Femur (tissue), 1 donor: ENCODE measurements around the gene CNIH2.
"Not testable (repeated sequence)": the region's sequence is repeated elsewhere in the genome, so short reads cannot be mapped to it uniquely, and the experiment has no call there.

ENCODE experiments used
- DNase-seq: peaks from one replicate; pipeline ENCODE4 v3.0.0-alpha.2; 2017

CNIH2 gene

GRCh38 chr11:66292543-66293332 lies 14.8 kb downstream of the CNIH2 start:
- DNase-seq: no peak

- DNase-seq: no peak
Measured at GRCh38 chr11:66293352-66293751, 15.4 kb downstream of the CNIH2 start.

- no peak for DNase-seq
Measured at GRCh38 chr11:66293777-66294625, 16.0 kb downstream of the CNIH2 start.

- DNase-seq: no peak
Measured at GRCh38 chr11:66294626-66295620, 16.9 kb downstream of the CNIH2 start.

GRCh38 chr11:66297610-66298009 lies 19.6 kb downstream of the CNIH2 start:
- DNase-seq: no peak

- DNase-seq: no peak
Measured at GRCh38 chr11:66299186-66299585, 21.2 kb downstream of the CNIH2 start.

- no peak for DNase-seq
Measured at GRCh38 chr11:66302656-66303055, 24.7 kb downstream of the CNIH2 start.

- DNase-seq: no peak
Measured at GRCh38 chr11:66309475-66309874, 31.5 kb downstream of the CNIH2 start.

GRCh38 chr11:66310324-66310723 lies 32.3 kb downstream of the CNIH2 start:
- DNase-seq: no peak

- DNase-seq: not testable (repeated sequence)
Measured at GRCh38 chr11:66310803-66311440, 32.9 kb downstream of the CNIH2 start.

- DNase-seq: no peak
Measured at GRCh38 chr11:66311470-66311964, 33.5 kb downstream of the CNIH2 start.

- DNase-seq: peak; percentile 93
Measured at GRCh38 chr11:66311965-66312548, 34.1 kb downstream of the CNIH2 start.

- DNase-seq: peak; percentile 99
Measured at GRCh38 chr11:66312549-66313320, 34.8 kb downstream of the CNIH2 start.

- DNase-seq: peak; percentile 87
Measured at GRCh38 chr11:66313321-66314185, 35.6 kb downstream of the CNIH2 start.

GRCh38 chr11:66314186-66314501 lies 36.2 kb downstream of the CNIH2 start:
- no peak for DNase-seq

- no peak for DNase-seq
Measured at GRCh38 chr11:66314561-66315497, 36.9 kb downstream of the CNIH2 start.

- no peak for DNase-seq
Measured at GRCh38 chr11:66315498-66315885, 37.5 kb downstream of the CNIH2 start.

- DNase-seq: no peak
Measured at GRCh38 chr11:66315921-66316811, 38.2 kb downstream of the CNIH2 start.
